ENCODE results near the gene ATP1B3. TPM values are rescaled to one million over a fixed set of nuclear protein-coding genes. Genes with fewer than 3 reads are reported as not detected.
A peak's percentile ranks its signal among the peaks of the same experiment; 100 is the strongest.

ATP1B3 gene
- total and polyA plus RNA-seq, 2 of the 13 experiments (the other 11 are each of a cell fraction or from before 2014, with no cell fraction given): 84.3 to 93.6 TPM

DNA sequence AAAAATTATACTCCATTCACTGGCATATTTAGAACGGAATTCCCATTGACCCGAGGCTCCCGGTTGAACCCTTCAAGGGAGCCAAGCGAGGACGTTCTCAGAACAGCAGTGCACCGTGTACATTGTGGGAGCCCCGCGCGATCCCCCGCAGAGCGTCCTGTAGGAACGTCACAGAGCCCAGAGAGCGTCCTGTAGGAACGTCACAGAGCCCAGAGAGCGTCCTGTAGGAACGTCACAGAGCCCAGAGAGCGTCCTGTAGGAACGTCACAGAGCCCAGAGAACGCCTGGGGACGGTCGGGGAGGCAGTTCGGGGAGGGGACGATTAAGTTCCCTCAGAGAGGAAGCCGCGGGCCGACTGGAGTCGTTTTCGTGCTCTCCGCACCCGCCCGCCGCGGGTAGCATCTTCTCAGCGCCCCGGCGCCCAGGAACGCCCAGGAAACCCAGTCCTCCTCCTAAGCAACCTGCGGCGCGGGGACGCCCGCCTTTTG, 506 bp upstream of the ATP1B3 start (continued):
- TF ChIP-seq, protein P1, sequence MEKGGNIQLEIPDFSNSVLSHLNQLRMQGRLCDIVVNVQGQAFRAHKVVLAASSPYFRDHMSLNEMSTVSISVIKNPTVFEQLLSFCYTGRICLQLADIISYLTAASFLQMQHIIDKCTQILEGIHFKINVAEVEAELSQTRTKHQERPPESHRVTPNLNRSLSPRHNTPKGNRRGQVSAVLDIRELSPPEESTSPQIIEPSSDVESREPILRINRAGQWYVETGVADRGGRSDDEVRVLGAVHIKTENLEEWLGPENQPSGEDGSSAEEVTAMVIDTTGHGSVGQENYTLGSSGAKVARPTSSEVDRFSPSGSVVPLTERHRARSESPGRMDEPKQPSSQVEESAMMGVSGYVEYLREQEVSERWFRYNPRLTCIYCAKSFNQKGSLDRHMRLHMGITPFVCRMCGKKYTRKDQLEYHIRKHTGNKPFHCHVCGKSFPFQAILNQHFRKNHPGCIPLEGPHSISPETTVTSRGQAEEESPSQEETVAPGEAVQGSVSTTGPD (CRISPR knock-in tag; IDR thresholded peaks at IDR 0.05): no peak
- TF ChIP-seq, protein P2, sequence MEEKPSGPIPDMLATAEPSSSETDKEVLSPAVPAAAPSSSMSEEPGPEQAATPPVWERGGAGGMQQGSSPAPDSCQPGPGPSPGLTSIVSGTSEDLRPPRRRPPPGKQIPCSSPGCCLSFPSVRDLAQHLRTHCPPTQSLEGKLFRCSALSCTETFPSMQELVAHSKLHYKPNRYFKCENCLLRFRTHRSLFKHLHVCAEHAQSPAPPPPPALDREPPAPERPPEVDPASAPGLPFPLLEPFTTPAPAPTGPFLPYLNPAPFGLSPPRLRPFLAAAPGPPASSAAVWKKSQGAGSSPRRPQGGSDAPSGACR (CRISPR knock-in tag; IDR thresholded peaks at IDR 0.05): 0 out of 2 replicates have a peak, but pooled peaks have one; percentile 14
- TF ChIP-seq DNMT1 (CRISPR knock-in tag; IDR thresholded peaks at IDR 0.05) (no peak), ZNF251 (CRISPR knock-in tag; IDR thresholded peaks at IDR 0.05) (no peak), HDAC1 (CRISPR knock-in tag; IDR thresholded peaks at IDR 0.05) (0 out of 2 replicates have a peak, but pooled peaks have one; percentile 7), IKZF1 (IDR thresholded peaks at IDR 0.05) (no peak), PAF1 (CRISPR knock-in tag; IDR thresholded peaks at IDR 0.05) (no peak), TBX2 (CRISPR knock-in tag; IDR thresholded peaks at IDR 0.05; ENCODE audit: borderline replicate concordance) (0 out of 2 replicates have a peak, but pooled peaks have one; percentile 19), FOXM1 (CRISPR knock-in tag; IDR thresholded peaks at IDR 0.05) (no peak), ZNF660 (CRISPR knock-in tag; IDR thresholded peaks at IDR 0.05; ENCODE audit: borderline replicate concordance, low read depth) (no peak), SMARCC2 (IDR thresholded peaks at IDR 0.05) (no peak), ZFP41 (CRISPR knock-in tag; IDR thresholded peaks at IDR 0.05; ENCODE audit: borderline replicate concordance) (no peak)
- TF ChIP-seq, protein P3, sequence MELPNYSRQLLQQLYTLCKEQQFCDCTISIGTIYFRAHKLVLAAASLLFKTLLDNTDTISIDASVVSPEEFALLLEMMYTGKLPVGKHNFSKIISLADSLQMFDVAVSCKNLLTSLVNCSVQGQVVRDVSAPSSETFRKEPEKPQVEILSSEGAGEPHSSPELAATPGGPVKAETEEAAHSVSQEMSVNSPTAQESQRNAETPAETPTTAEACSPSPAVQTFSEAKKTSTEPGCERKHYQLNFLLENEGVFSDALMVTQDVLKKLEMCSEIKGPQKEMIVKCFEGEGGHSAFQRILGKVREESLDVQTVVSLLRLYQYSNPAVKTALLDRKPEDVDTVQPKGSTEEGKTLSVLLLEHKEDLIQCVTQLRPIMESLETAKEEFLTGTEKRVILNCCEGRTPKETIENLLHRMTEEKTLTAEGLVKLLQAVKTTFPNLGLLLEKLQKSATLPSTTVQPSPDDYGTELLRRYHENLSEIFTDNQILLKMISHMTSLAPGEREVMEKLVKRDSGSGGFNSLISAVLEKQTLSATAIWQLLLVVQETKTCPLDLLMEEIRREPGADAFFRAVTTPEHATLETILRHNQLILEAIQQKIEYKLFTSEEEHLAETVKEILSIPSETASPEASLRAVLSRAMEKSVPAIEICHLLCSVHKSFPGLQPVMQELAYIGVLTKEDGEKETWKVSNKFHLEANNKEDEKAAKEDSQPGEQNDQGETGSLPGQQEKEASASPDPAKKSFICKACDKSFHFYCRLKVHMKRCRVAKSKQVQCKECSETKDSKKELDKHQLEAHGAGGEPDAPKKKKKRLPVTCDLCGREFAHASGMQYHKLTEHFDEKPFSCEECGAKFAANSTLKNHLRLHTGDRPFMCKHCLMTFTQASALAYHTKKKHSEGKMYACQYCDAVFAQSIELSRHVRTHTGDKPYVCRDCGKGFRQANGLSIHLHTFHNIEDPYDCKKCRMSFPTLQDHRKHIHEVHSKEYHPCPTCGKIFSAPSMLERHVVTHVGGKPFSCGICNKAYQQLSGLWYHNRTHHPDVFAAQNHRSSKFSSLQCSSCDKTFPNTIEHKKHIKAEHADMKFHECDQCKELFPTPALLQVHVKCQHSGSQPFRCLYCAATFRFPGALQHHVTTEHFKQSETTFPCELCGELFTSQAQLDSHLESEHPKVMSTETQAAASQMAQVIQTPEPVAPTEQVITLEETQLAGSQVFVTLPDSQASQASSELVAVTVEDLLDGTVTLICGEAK (IDR thresholded peaks at IDR 0.05): no peak
- TF ChIP-seq, protein P3 (CRISPR knock-in tag; IDR thresholded peaks at IDR 0.05): no peak
- TF ChIP-seq, protein P4, sequence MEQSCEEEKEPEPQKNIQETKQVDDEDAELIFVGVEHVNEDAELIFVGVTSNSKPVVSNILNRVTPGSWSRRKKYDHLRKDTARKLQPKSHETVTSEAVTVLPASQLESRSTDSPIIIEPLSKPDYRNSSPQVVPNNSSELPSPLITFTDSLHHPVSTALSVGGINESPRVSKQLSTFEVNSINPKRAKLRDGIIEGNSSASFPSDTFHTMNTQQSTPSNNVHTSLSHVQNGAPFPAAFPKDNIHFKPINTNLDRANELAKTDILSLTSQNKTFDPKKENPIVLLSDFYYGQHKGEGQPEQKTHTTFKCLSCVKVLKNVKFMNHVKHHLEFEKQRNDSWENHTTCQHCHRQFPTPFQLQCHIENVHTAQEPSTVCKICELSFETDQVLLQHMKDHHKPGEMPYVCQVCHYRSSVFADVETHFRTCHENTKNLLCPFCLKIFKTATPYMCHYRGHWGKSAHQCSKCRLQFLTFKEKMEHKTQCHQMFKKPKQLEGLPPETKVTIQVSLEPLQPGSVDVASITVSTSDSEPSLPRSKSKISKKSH (CRISPR knock-in tag; IDR thresholded peaks at IDR 0.05; ENCODE audit: borderline replicate concordance): 0 out of 2 replicates have a peak, but pooled peaks have one; percentile 39

All from HepG2 (cell line).